ENCODE results near the gene ADSL. TPM values are rescaled to one million over a fixed set of nuclear protein-coding genes. Genes with fewer than 3 reads are reported as not detected.

The ADSL gene
- total RNA-seq, 1 experiment from 2014 or later = 126 TPM

DNA sequence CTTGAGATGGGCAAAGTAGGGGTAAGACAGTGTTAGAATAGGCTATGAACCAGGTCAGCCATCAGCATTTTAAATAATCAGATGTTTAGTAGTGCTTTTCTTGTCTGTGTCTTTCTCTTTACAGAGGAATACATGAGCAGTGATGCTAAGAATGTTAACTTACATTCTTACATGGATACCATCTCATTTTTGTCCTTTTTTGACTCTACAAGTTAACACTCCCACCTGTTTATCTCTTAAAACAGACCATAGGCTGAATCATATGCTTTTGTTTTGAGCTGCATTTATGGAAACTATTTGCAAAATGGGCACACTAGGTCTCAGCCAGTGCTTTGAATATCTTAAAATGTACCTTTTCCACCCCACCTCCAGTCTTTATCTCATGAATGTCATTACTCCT is 25.6 kb upstream of the ADSL start:
- ChIA-PET RAD21 (ENCODE audit: low non-redundant PET in 1 of 2, low total read pairs in 2 of 2, uncharacterized antibody in 2 of 2, unreplicated experiment in 2 of 2) (no interaction called here), POLR2A (no interaction called here), CTCF (no interaction called here)
- H3K4me3 ChIP-seq (replicated peaks in 1 of 2; ENCODE audit: low read depth in 1 of 2, low read length in 2 of 2) = no peak overlapping the region
- no peaks in the 10 kb centered on the region for H3K9me3 ChIP-seq (ENCODE audit: control insufficient read depth in 1 of 2, insufficient read depth in 1 of 2, low read depth in 1 of 2, low read length in 2 of 2)
- no peak overlapping the region for H3K9ac ChIP-seq (ENCODE audit: low read length)
- peaks cover 9 to 17% of the 10 kb centered on the region in 2 experiments; a peak in 3 of 4 replicates for H3K36me3 ChIP-seq (ENCODE audit: control insufficient read depth in 1 of 2, insufficient read depth in 2 of 2, low read length in 2 of 2)
- intact Hi-C loops (cut with micrococcal nuclease) = no loop called here
- H3K4me1 ChIP-seq (ENCODE audit: control insufficient read depth in 1 of 2, insufficient read depth in 2 of 2, low read length in 2 of 2) = no peaks in the 10 kb centered on the region
- H3K79me2 ChIP-seq (ENCODE audit: insufficient read depth, low read length) = no peaks in the 10 kb centered on the region
- H3K27ac ChIP-seq (ENCODE audit: low read depth, low read length) = no peak overlapping the region
- H2AFZ ChIP-seq (ENCODE audit: low read depth, low read length, poor library complexity, severe bottlenecking) = no peak overlapping the region
- ATAC-seq (no peak), DNase-seq (ENCODE audit: low read depth, low spot score) (no peak)
- TF ChIP-seq POLR2A (IDR thresholded peaks at IDR 0.05; ENCODE audit: borderline replicate concordance, extremely low read depth, insufficient read depth, insufficient read length) = no peak
- TF ChIP-seq, protein P1, sequence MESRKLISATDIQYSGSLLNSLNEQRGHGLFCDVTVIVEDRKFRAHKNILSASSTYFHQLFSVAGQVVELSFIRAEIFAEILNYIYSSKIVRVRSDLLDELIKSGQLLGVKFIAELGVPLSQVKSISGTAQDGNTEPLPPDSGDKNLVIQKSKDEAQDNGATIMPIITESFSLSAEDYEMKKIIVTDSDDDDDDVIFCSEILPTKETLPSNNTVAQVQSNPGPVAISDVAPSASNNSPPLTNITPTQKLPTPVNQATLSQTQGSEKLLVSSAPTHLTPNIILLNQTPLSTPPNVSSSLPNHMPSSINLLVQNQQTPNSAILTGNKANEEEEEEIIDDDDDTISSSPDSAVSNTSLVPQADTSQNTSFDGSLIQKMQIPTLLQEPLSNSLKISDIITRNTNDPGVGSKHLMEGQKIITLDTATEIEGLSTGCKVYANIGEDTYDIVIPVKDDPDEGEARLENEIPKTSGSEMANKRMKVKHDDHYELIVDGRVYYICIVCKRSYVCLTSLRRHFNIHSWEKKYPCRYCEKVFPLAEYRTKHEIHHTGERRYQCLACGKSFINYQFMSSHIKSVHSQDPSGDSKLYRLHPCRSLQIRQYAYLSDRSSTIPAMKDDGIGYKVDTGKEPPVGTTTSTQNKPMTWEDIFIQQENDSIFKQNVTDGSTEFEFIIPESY (IDR thresholded peaks at IDR 0.05; ENCODE audit: extremely low read depth, insufficient replicate concordance, low read length) = no peak
- TF ChIP-seq TCF7L2 (IDR thresholded peaks at IDR 0.05; ENCODE audit: borderline replicate concordance, extremely low read depth, insufficient read depth, insufficient read length) = no peak
- TF ChIP-seq FOSL1 (IDR thresholded peaks at IDR 0.05; ENCODE audit: low read depth) = no peak
- TF ChIP-seq ZFX (IDR thresholded peaks at IDR 0.05) = no peak
- no peak for TF ChIP-seq EZH2 (IDR thresholded peaks at IDR 0.05)
- TF ChIP-seq, protein P2, sequence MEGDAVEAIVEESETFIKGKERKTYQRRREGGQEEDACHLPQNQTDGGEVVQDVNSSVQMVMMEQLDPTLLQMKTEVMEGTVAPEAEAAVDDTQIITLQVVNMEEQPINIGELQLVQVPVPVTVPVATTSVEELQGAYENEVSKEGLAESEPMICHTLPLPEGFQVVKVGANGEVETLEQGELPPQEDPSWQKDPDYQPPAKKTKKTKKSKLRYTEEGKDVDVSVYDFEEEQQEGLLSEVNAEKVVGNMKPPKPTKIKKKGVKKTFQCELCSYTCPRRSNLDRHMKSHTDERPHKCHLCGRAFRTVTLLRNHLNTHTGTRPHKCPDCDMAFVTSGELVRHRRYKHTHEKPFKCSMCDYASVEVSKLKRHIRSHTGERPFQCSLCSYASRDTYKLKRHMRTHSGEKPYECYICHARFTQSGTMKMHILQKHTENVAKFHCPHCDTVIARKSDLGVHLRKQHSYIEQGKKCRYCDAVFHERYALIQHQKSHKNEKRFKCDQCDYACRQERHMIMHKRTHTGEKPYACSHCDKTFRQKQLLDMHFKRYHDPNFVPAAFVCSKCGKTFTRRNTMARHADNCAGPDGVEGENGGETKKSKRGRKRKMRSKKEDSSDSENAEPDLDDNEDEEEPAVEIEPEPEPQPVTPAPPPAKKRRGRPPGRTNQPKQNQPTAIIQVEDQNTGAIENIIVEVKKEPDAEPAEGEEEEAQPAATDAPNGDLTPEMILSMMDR (IDR thresholded peaks at IDR 0.05 in 2 of 3, conservative IDR thresholded peaks at IDR 0.05 in 1 of 3; ENCODE audit: borderline replicate concordance in 1 of 3, insufficient read depth in 1 of 3, low read depth in 2 of 3, low read length in 2 of 3) = no peak
- TF ChIP-seq RAD21 (IDR thresholded peaks at IDR 0.05; ENCODE audit: low read depth) = no peak
- TF ChIP-seq, protein P3, sequence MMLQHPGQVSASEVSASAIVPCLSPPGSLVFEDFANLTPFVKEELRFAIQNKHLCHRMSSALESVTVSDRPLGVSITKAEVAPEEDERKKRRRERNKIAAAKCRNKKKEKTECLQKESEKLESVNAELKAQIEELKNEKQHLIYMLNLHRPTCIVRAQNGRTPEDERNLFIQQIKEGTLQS (IDR thresholded peaks at IDR 0.05) = no peak
- no peak for TF ChIP-seq YY1 (IDR thresholded peaks at IDR 0.05; ENCODE audit: extremely low read depth, insufficient replicate concordance, low read depth, low read length)
- TF ChIP-seq JUND (IDR thresholded peaks at IDR 0.05) = no peak
- BruUV-seq (replicated peaks) = no TSS peak
- no peaks in the 10 kb centered on the region for H3K9me2 ChIP-seq (ENCODE audit: insufficient read depth)
- no peaks in the 10 kb centered on the region for H4K20me1 ChIP-seq (ENCODE audit: insufficient read depth)
- H3K4me2 ChIP-seq (ENCODE audit: low read length) = no peak overlapping the region
- no peaks in the 10 kb centered on the region for H3K27me3 ChIP-seq (ENCODE audit: insufficient read depth, low read length)

All from HCT116 (cell line).